ENCODE measurements around the gene NCSTN. TPM values are rescaled to one million over a fixed set of nuclear protein-coding genes. Genes with fewer than 3 reads are reported as not detected.

Gene NCSTN
- total RNA-seq, 3 donors from 2014 or later = 70.4 to 104 (median 95.8) TPM

- intact Hi-C loops (cut with DNase I, micrococcal nuclease) = no loop called here
- no peaks in the 10 kb centered on the region for H3K36me3 ChIP-seq (ENCODE audit: low read depth)
- H3K4me3 ChIP-seq = no peak overlapping the region
- no peaks in the 10 kb centered on the region for H3K9me3 ChIP-seq
- DNase-seq (no peak), ATAC-seq (no peak)
- H3K4me1 ChIP-seq (ENCODE audit: low read depth) = peaks cover 4% of the 10 kb centered on the region
- TF ChIP-seq CTCF (IDR thresholded peaks at IDR 0.05) = no peak
These were observed 51.5 kb downstream of the NCSTN start for GRCh38 chr1:160394673-160395072.

GRCh38 chr1:160397651-160398050, 54.5 kb downstream of the NCSTN start:
- TF ChIP-seq CTCF (IDR thresholded peaks at IDR 0.05) = no peak
- no peak overlapping the region for H3K4me3 ChIP-seq
- intact Hi-C loops (cut with DNase I, micrococcal nuclease) = no loop called here

GRCh38 chr1:160398823-160399222, 55.6 kb downstream of the NCSTN start:
- DNase-seq (no peak), ATAC-seq (no peak)

More at GRCh38 chr1:160397651-160398050, 54.5 kb downstream of the NCSTN start:
- H3K4me1 ChIP-seq (ENCODE audit: low read depth) = peaks cover 12% of the 10 kb centered on the region
- DNase-seq (no peak), ATAC-seq (no peak)
- no peaks in the 10 kb centered on the region for H3K36me3 ChIP-seq (ENCODE audit: low read depth)
- H3K9me3 ChIP-seq = no peaks in the 10 kb centered on the region

GRCh38 chr1:160399544-160400222, 56.5 kb downstream of the NCSTN start:
- H3K9me3 ChIP-seq = no peaks in the 10 kb centered on the region
- H3K4me3 ChIP-seq = no peak overlapping the region
- DNase-seq (no peak), ATAC-seq (no peak)
- H3K36me3 ChIP-seq (ENCODE audit: low read depth) = no peaks in the 10 kb centered on the region
- no peak for TF ChIP-seq CTCF (IDR thresholded peaks at IDR 0.05)
- H3K4me1 ChIP-seq (ENCODE audit: low read depth) = peaks cover 12% of the 10 kb centered on the region
- intact Hi-C loops (cut with DNase I, micrococcal nuclease) = no loop called here

More at GRCh38 chr1:160398823-160399222, 55.6 kb downstream of the NCSTN start:
- no peaks in the 10 kb centered on the region for H3K36me3 ChIP-seq (ENCODE audit: low read depth)
- no peaks in the 10 kb centered on the region for H3K9me3 ChIP-seq
- no peak for TF ChIP-seq CTCF (IDR thresholded peaks at IDR 0.05)
- H3K4me1 ChIP-seq (ENCODE audit: low read depth) = peaks cover 12% of the 10 kb centered on the region
- no peak overlapping the region for H3K4me3 ChIP-seq
- intact Hi-C loops (cut with DNase I, micrococcal nuclease) = no loop called here

- intact Hi-C loops (cut with DNase I, micrococcal nuclease) = no loop called here
- no peaks in the 10 kb centered on the region for H3K9me3 ChIP-seq
- peak; percentile 94 for ATAC-seq
- H3K36me3 ChIP-seq (ENCODE audit: low read depth) = no peaks in the 10 kb centered on the region
- DNase-seq = peak; percentile 79 to 89 (median 87)
- no peak for TF ChIP-seq CTCF (IDR thresholded peaks at IDR 0.05)
- H3K4me1 ChIP-seq (ENCODE audit: low read depth) = peaks cover 12% of the 10 kb centered on the region
- peak within 1 kb of the TSS; percentile 44 for H3K4me3 ChIP-seq
These were observed 57.1 kb downstream of the NCSTN start, which contains the start of gene VANGL2 for GRCh38 chr1:160400223-160400645. TSS of gene VANGL2 (plus strand) at chr1:160400564. CDS start at chr1:160415838, 15,274 bp downstream.
